HG03064 (cell line): ENCODE data around the gene C2CD3.
A peak's percentile ranks its signal among the peaks of the same experiment; 100 is the strongest.

ENCODE experiments used
- ATAC-seq: cut with Tn5 transposase; IDR thresholded peaks from one replicate; pipeline ENCODE4 v1.9.1; 2021; ENCODE audit warnings: low read depth; ENCODE audit not compliant: unreplicated experiment

Gene C2CD3

DNA sequence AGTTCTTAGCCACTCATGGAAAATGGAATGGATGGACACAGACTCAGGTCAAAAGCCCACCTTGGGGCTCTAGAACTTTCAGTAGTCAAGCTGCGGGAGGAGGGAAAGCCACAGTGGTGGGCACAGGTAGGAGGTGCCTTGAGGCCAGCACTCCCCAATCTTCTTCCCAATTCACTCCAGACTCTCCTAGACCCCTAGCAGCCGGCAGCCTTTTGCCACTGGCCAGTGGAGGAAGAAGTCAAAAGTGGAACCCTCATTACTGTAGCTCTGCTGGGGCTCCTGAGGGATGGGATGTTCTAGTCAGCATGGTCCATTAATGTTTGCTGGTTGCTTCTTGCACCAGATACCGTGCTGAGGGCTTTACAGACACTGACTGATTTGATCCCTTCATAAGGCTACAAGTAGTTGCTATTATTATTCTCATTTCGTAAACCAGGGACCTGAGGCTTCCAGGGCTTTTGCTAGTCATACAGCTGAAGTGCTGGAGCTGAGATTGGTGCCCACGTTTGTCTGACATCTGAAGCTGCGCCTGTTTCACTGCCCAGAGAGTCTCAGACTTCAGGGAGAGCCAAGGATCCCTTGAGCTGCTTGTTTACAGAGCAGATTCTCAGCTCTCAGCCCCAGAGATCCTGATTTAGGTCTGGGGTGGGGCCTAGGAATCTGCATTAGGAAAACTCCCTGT, 163.0 kb downstream of the C2CD3 start:
- ATAC-seq, result no peak

DNA sequence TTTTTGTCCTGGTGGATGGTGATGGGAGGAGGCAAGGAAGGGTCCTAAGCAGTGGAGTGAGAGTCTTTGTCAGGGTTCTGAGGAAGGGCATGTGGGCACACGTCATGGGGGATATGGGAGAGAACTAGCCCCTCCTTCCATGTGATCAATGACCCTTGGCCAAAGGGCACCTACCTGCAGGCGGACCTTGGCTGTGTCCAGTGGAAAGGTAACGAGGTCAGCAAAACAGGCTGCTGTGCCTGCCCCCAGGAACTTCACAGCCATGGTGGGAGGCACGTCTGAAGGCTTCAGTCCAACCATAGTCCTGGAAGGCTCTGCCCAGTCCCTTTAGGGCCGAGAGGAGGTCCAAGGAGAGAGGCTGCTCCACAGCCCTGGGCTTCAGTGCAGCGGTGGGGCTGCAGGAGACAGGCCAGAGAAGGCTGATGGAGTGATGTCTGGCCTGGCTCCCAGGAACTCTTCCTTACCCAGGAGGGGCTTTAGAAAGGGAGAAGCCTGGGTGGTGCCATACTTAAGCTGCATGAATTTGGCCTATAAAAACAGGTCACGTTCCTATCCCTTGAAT, 164.0 kb downstream of the C2CD3 start:
- no peak for ATAC-seq

DNA sequence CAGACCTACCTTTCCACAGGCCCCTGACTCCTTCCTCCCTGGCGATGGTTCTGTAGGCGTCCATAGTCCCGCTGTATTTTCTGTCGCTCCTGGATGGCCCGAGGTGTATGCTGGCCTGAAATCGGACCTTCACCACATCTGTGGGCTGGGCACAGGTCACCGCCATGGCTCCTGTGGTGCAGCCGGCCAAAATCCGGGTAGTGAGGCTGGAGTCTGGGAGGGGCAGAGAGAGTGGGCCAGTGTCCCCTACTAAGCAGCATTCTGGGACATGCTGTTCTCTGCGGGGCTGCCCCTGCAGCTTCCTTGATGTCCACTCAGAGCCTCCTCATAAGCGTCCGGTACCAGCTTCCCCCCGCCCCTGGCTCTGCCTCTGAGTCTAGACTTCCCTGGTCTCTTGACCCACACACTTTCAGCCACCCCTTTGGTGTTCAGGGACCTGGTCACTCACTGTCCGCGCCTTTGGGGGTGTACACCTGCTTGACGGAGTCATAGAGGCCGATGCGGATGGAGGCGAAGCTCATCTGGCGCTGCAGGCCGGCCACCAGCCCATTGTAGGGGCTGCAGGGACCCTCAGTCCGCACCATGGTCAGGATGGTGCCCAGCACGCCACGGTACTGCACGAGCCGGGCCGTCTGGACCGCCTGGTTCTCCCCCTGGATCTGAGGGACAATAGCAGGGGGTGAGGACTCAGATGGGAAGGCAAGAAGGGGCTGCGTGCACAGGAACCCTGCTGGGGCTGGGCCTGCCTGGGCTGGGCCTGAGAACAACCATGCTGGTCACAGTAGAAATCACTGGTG, 164.9 kb downstream of the C2CD3 start:
- no peak for ATAC-seq

DNA sequence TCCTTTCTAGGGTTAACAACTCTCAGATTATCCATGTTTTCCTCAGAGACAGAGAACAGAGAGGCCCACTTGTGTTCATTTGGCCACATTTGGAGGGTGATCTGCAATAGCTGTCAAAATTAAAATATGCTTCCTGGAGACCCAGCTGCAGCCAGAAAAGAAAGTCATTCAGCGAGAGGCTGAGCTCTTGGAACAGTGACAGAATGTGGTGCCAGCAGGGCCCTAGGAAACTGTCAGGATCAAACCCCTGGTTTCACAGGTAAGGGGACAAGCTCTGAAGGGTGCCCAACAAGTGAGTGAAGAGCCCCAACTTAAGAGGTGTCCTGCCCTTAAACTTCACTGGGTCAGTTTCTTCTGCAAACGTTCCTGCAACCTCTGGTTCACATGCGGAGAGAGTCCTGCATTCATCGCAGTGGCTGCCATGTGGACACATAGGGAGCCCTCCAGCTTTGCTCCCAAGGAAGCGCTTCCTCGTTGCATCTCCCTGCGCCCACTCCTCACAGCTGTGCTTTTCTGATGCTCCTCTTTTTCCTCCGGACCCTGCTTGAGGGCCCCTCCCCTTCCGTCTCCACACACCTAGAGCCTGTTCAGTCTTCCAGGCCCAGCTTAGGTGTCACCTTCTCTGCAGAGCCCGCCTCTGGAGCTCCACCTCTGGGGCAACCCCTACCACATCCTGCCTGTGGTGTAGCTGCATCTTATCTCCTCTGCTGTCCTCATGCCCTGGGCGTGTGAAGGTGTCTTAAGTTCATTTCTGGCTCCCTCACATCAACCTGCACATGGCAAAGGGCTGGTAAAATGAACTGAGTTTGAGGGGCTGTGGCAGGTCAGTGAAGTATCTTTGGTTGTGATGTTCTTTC, 165.8 kb downstream of the C2CD3 start:
- ATAC-seq, result no peak

DNA sequence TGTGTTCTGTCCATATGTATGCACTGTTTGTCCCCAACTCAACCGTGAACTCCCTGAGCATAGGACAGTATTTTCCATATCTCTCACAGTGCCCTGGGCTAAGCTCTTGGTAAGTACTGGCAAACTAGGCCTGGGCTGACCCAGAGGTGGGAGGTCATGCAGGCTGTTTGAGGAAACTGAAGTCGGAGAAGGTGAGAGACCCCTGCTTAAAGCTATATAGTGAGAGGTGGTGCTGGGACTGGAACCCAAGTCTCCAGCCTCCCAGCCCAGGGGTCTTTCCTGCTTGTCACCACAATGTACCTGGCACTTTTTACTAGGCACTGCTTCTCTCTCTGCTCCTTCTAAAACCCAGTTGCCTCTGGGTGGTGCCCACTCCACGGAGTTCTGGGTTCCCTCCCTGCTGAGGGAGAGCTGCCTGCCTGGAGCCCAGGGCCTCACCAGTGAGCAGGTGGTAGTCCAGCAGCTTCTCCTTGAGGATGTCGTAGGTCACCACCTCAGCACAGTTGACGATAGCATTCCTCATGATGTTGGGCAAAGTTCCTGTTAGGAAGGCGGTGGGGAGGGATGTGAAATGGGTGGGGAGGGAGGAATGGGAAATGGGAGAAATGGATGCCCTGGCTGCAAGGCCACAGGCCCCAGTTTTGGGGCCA, 166.6 kb downstream of the C2CD3 start:
- ATAC-seq, result no peak

DNA sequence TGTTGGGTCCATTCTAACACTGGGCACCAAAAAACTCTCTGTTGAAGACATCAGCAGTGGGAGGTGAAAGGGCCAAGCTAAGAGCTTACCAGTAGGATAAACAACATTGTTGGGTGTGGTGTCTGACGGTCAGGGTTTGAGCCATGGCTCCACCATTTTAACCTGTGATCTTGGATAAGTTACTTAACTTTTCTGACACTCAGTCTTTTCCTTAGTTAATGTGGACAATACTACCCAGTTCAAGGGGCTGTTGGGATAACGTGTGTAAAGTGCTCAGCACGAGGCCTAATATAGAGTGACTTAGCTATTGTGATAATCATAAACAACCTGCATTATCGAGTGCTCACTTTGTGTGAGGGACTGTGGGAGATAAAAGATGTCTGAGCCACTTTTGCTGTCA, 168.0 kb downstream of the C2CD3 start:
- no peak for ATAC-seq

DNA sequence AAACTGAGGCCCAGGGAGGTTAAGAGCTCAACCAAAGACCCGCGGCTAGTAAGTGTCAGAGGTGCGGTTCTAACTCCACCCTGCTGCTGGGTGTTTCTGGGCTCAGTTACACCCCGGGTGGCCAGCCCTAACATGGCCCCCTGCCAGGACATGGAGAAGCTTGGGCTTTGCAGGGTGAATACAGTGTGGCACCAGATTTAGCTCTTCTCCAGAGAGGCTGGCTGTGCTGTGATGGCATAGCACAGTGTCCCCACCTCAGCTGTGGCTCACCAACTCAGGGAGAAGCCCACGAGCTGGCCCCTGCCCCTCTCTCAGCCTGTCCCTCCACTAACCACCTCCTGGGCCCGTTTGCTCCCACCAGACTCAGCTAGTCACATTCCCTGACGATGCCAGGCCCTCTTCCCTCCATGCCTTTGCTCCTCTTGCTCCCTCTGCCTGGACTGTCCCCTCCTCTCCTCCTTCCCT, 168.9 kb downstream of the C2CD3 start:
- ATAC-seq, result no peak

DNA sequence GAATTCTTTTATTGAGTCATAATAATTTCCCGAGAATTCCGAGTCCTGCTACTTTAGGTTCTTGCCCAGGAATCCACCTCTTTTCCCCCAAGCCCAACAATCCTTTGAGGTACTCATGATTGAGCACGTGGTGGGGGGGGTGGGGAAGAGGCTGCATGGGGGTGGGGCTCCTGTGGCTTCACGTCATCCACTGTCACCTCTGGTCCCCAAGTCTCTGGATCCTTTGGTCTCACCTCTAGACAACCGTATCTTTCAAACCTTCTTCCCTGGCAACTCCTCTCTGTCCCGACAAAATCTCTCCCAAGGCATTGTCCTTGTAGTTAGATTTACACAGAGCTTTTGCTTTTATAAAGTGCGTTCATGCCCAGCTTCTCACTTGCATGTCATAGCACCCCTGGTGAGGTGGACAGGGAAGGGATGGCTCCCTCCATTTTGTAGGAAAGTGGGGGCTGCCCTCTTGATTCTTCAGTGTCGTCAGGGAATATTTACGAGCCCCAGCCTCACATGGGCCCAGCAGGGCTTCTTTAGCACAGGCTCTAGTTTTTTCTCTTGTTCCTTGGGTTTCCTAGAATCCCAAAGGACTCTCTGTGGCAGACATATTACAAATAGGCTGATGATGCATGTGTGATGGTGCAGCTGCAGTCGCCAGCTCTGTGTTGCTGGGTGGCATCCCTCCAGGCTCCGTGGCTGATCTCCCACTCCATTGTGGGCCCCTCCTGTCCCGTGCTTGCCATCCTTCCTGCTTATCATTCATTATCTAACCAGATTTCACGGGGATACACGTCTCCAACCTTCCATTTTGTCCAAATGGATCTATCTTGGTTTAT, 170.3 kb downstream of the C2CD3 start:
- ATAC-seq, result no peak

DNA sequence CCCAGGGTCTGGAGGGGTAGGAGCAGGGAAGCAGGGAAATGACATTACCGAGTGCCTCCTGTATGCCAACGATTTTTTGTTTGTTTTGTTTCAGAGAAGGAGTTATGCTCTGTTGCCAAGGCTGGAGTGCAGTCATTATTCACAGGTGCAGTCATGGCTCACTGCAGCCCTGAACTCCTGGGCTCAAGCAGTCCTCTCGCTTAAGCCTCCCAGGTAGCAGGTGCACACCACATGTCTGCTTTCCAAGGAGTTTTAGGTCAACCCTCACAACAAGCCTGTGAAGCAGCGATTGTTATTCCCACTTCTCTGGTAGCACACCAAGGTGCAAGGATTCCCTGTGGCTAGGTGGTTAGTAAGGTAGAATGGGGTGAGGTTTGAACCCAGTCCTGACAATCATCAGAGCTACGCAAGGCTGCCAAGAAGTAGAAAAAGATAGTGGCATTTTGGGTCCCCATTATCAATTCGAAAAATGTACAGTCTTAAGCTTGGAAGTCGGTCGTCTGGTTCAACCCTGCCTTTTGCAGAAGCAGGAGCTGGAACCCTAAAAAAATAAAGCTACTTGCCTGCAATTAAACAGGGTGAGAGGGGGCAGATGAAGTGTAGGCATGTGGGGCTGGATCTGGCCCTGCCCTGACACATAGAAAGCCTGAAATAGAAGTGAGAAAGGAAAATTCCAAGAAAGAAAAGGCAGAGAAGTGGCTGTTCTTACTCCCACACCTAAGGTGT, 171.1 kb downstream of the C2CD3 start:
- no peak for ATAC-seq

DNA sequence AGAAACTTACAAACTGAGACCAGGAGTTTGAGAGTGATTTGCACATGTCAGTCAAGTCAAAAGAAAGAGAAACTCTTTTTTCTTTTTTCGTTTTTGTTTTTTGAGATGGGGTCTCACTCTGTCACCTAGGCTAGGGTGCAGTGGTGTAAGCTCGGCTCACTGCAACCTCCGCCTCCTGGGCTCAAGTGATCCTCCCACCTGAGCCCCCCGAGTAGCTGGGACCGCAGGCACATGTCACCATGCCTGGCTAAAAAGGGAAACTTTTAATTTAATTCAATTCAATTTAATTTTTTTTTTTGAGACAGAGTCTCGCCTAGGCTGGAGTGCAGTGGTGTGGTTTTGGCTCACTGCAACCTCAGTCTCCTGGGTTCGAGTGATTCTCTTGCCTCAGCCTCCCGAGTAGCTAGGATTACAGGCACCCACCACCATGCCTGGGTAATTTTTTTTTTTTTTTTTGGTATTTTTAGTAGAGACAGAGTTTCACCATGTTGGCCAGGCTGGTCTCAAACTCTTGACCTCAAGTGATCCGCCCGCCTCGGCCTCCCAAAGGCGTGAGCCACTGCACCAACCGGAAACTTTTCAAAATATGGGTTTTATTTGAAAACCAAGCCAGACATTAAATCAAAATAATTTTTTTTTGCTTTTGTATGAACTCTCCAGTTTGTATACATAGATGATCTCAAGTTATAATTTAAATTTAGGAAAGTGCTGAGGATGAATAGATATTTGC, 171.8 kb downstream of the C2CD3 start:
- no peak for ATAC-seq

DNA sequence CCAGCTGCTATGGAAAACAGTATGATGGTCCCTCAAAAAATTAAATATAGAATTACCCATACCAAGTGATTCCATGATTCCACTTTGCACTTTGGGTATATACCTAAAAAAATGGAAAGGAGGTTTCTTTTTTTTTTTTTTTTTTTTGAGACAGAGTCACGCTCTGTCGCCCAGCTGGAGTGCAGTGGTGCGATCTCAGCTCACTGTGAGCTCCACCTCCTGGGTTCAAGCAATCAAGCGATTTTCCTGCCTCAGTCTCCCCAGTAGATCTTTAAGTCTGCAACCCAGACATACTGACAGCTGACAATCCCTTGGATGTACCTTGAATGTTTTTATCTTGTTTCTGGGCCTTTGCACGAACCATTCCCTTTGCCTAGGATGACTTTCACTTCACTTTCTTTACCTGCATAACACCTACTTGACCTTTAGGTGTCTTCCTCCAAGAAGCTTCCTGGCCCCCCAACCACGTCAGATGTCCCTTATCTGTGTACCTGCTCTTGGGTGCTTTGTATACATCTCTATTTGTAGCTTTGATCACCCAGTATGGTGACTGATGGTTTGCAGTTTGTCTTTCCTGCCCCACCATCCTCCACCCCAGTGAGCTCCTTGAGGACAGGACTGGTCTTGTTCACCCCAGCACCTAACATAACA, 173.6 kb downstream of the C2CD3 start:
- ATAC-seq, result no peak

DNA sequence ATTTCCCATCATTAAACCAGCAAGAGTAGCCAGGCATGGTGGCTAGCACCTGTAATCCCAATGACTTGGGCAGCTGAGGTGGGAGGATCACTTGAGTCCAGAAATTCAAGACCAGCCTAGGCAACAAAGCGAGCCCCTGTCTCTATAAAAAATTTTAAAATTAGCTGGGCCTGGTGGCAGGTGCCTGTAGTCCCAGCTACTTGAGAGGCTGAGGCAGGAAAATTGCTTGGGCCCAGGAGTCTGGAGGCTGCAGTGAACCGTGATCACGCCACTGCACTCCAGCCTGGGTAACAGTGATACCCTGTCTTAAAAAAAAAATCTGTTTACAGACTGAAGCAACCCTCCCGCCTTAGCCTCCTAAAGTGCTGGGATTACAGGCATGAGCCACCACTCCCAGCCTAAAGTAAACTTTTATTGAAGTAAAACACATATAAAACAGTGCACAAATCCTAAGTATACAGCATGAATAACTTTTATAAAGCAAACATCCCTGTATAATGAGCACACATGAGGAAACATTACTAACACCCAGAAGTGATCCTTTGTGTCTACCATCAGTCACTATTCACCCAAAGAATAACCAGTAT, 174.5 kb downstream of the C2CD3 start:
- ATAC-seq, result no peak

DNA sequence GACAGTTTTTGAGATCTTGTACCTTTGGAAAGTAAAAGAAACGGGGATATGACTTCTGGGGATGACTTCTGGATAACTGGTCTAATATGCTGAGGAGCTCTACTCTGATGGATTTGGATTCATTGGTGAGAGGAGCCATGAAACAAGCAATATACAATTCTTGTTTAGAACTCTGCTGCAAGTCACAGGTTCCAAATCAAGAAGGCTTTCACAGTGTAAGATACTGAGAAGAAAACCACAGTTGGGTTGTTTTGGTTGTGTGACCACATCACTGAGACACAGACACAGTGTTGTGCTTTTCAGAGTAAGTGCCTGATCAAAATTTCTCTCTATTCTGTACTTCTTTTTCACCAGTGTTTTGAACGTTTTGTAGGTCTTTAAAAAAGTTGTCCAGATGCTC, 175.1 kb downstream of the C2CD3 start:
- ATAC-seq, result no peak

DNA sequence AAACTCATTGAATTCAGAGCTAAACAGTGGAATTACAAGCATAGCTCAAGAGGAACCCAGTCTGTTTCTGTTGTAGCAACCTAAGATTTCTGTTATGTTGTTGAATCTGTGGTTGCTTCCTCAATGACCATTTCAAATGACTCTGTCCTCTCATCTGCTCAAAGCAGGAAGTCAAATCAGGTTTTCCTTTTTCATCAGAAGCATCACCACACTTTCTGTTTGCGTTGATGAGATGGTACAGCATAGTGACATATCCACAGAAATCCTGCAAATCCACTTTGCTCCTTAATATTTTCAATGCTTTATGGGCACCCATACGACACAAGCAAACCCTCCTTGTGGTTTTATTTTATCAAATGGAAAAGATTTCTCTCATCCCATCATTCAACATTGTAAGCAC, 175.6 kb downstream of the C2CD3 start:
- peak; percentile 50 for ATAC-seq

DNA sequence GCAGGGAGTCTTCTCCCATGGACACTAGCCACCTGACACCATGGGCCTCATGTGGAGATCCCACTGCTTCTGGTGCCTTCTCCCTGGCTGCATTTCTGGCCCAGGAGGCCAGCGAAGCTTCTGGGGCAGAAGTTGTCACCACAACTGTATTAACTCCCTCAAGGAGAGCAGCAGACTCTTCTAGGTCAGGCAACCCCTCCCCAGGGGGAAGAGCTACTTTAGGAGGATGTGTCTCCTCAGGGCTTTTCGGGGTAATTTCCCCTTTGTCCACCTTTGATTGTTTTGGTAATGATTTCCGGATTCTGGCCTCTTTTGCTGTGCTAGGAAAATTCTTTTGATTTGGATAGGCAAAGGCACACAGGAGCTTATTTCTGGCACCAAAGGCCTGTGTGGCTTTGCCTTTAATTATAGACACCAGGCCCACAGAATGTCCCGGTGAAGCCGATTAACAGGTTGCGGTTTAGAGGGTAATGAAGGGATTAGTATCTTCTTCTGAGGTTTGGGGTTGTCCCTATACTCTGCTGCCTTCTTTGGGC, 179.3 kb downstream of the C2CD3 start:
- no peak for ATAC-seq

DNA sequence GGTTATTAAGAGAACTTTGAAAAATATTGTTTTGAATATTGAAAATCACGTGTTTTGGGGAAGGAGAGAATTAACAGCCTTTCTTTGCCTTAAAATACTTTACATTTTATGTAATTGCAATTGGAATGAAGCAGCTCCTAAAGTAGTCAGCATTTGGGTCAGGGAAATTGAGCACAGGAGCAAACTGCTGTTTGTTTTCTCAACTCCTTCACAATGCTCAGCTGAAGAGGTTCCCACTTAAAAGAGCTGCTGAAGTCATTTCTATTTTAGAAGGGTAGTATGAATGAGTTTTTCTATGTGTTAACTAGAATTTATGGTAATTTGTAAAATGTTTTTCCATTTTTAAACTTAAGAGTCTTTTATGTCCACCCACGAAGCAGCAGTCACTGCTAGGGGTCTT, 180.1 kb downstream of the C2CD3 start:
- no peak for ATAC-seq

DNA sequence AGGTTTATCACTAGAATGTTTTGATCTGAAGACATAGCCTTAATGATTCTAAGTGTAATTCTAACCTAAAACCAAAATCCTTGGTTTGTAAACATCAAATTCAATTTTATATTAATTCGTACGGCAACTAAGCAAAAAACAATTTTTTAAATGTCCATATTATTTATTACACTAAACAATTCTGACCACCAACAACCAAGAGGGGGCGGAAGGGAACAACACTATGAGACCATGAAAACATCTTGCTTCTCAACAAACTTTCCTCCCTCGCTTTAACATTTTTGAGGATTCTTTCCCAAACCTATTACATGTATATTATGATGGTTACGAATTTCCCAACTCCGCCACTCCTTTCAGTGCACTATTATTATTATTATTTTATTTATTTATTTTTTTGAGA, 181.6 kb downstream of the C2CD3 start:
- no peak for ATAC-seq
